GM12878 (cell line): ENCODE measurements around the gene NSUN7.

Experiments
- CHD4 ChIP-seq: fragments of 200-600 bp; sonication (generic); IDR thresholded peaks from 2 replicates; pipeline ENCODE4 v1.6.1; 2016; ENCODE audit warnings: mild to moderate bottlenecking
- FOXK2 ChIP-seq: fragments of 450-650 bp; IDR thresholded peaks from 2 replicates; pipeline ENCODE4 v1.6.1; 2017; ENCODE audit warnings: mild to moderate bottlenecking, moderate library complexity
- HDAC6 ChIP-seq: fragments of 200-600 bp; sonication (generic); IDR thresholded peaks from one replicate; pipeline ENCODE4 v1.8.0; 2017; ENCODE audit warnings: antibody characterized with exemption; ENCODE audit not compliant: unreplicated experiment
- HDGF ChIP-seq: fragments of 450-650 bp; IDR thresholded peaks from 2 replicates; pipeline ENCODE4 v1.6.1; 2016; ENCODE audit warnings: antibody characterized with exemption
- MTA2 ChIP-seq: fragments of 450-650 bp; IDR thresholded peaks from 2 replicates; pipeline ENCODE4 v1.6.1; 2016; ENCODE audit warnings: low read depth, mild to moderate bottlenecking, moderate library complexity
- TF ChIP-seq, protein P1 (sequence below), 3 experiments: IDR thresholded peaks in 2 of 3; conservative IDR thresholded peaks in 1 of 3; 2 replicates each; pipeline ENCODE4 v1.5.1; 2011; ENCODE audit warnings: low read depth in 3 of 3, low read length in 3 of 3, mild to moderate bottlenecking in 3 of 3, control low read depth in 2 of 3, moderate library complexity in 2 of 3, inconsistent platforms in 1 of 3, mixed read lengths in 1 of 3; ENCODE audit not compliant: control insufficient read depth in 2 of 3, insufficient read depth in 1 of 3; ENCODE audit errors: extremely low read depth in 1 of 3

DNA sequence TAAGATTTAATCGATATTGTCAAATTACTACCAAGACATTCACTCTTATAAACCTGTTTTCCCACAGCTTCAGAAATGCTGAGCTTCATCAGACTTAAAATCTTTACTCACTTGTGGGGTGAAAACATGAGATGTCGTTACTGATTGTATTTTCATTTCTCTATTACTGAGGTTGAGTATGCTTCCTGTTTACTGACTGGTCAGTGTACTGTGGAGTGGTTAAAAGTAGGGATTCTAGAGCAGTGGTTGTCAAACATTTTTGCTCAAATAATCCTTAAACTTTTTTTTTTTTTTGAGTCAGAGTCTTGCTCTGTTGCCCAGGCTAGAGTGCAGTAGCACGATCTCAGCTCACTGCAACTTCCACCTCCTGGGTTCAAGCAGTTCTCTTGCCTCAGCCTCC is 50.3 kb downstream of the NSUN7 start:
- TF ChIP-seq MTA2 = no peak
- TF ChIP-seq FOXK2 = no peak
- TF ChIP-seq, protein P1, sequence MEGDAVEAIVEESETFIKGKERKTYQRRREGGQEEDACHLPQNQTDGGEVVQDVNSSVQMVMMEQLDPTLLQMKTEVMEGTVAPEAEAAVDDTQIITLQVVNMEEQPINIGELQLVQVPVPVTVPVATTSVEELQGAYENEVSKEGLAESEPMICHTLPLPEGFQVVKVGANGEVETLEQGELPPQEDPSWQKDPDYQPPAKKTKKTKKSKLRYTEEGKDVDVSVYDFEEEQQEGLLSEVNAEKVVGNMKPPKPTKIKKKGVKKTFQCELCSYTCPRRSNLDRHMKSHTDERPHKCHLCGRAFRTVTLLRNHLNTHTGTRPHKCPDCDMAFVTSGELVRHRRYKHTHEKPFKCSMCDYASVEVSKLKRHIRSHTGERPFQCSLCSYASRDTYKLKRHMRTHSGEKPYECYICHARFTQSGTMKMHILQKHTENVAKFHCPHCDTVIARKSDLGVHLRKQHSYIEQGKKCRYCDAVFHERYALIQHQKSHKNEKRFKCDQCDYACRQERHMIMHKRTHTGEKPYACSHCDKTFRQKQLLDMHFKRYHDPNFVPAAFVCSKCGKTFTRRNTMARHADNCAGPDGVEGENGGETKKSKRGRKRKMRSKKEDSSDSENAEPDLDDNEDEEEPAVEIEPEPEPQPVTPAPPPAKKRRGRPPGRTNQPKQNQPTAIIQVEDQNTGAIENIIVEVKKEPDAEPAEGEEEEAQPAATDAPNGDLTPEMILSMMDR (IDR thresholded peaks at IDR 0.05 in 2 of 3, conservative IDR thresholded peaks at IDR 0.05 in 1 of 3; ENCODE audit: control insufficient read depth in 2 of 3, extremely low read depth in 1 of 3, insufficient read depth in 1 of 3, low read depth in 3 of 3, low read length in 3 of 3) = no peak
- TF ChIP-seq CHD4 = no peak
- no peak for TF ChIP-seq HDGF
- no peak for TF ChIP-seq HDAC6
